GM13976 (cell line): Measurements from ENCODE around the gene PLCB1.

Experiments used
- DNase-seq: peaks from one replicate; pipeline ENCODE4 v3.0.0; 2012; ENCODE audit warnings: low spot score
- CTCF ChIP-seq: IDR thresholded peaks from 2 replicates; pipeline ENCODE4 v1.5.1; 2012; ENCODE audit warnings: borderline replicate concordance, mild to moderate bottlenecking; ENCODE audit not compliant: insufficient read depth; ENCODE audit errors: extremely low read depth, missing control alignments, control extremely low read depth
- in situ Hi-C: fragments of 300-500 bp; cut with MboI; formaldehyde crosslinking; loops from one replicate; pipeline ENCODE4 v1.12.0; 2022; ENCODE audit warnings: low sequenced_read_pairs, mixed read lengths, inconsistent platforms; ENCODE audit not compliant: unreplicated experiment

The PLCB1 gene

GRCh38 chr20:8490076-8490830 is 358.2 kb downstream of the PLCB1 start:
- in situ Hi-C loops, result no loop called here
- no peak for DNase-seq
- TF ChIP-seq CTCF, result no peak

- no peak for TF ChIP-seq CTCF
- in situ Hi-C loops, result no loop called here
- DNase-seq, result no peak
Measured at GRCh38 chr20:8492173-8492572, 360.1 kb downstream of the PLCB1 start.

GRCh38 chr20:8498571-8498970 is 366.5 kb downstream of the PLCB1 start:
- DNase-seq, result no peak
- in situ Hi-C loops, result no loop called here
- TF ChIP-seq CTCF, result no peak

GRCh38 chr20:8504030-8504429 is 372.0 kb downstream of the PLCB1 start:
- DNase-seq, result no peak
- TF ChIP-seq CTCF, result no peak
- in situ Hi-C loops, result no loop called here

- in situ Hi-C loops, result no loop called here
- no peak for TF ChIP-seq CTCF
- no peak for DNase-seq
Measured at GRCh38 chr20:8505476-8506200, 373.6 kb downstream of the PLCB1 start.

GRCh38 chr20:8507231-8507630 is 375.2 kb downstream of the PLCB1 start:
- no peak for TF ChIP-seq CTCF
- in situ Hi-C loops, result no loop called here
- DNase-seq, result no peak
